ENCODE measurements around the gene SPRED2.
A peak's percentile ranks its signal among the peaks of the same experiment; 100 is the strongest.

Gene SPRED2

DNA sequence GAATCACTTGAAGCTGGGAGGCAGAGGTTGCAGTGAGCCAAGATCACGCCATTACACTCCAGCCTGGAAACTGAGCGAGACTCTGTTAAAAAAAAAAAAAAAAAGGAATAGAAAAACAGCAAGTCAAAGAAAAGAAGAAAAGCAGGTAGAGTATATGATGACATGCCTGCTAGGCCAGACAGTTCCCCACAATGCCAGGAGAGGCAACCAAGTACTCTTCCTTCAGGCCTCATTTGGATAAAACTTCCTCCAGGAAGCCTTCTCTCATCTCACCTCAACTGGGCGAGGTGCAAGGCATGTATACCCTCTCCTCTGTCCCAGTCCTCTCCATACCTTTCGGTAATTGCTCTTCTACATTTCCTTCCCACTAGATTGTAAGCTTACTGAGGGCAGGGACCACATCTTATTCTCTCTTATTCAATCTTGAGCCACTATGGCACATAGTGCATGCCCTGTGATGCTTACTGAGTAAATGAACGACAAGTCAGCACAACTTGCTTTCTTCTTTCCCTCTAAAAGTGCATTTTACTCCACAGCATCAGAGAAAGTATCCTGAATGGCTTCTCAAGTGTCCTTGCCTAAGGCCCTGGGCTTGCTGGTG, 10.1 kb upstream of the SPRED2 start:
- DNase-seq (ENCODE audit: low read depth), result no peak

DNA sequence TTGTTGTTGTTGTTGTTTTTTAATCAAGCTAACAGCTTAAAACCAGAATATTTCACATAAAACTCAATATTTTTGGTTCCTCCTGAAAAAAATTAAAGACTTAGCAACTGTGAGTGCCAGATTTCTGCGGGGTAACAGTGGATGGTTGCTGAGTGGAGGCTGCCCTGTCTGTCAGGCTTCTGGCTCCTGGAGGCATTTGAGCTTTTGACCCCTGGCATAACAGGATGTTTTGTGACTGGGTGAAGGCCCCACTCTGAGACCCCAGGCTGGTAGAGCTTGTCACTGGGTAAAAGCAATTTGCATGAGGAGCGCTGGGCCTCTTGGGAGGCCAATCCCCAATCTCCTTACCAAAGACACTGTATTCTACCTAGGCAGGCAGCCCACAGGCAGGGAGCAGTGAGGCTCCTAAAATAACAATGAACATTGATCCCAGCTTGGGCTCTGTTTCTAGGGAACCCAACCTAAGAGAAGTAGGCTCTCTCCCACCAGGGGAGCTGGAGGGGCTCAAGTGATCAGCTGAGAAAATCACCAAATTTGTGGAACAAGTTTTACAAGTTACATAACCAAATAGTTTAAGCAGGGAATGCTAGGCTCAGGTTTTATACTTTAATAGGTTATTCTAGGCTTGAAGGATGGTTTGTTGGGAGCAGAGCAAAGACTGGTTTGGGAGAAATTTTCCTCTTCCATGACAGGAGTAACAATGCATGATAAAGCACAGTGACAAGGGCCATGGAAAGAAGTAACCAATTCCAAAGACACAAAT, 5.9 kb upstream of the SPRED2 start:
- DNase-seq (ENCODE audit: low read depth), result no peak

DNA sequence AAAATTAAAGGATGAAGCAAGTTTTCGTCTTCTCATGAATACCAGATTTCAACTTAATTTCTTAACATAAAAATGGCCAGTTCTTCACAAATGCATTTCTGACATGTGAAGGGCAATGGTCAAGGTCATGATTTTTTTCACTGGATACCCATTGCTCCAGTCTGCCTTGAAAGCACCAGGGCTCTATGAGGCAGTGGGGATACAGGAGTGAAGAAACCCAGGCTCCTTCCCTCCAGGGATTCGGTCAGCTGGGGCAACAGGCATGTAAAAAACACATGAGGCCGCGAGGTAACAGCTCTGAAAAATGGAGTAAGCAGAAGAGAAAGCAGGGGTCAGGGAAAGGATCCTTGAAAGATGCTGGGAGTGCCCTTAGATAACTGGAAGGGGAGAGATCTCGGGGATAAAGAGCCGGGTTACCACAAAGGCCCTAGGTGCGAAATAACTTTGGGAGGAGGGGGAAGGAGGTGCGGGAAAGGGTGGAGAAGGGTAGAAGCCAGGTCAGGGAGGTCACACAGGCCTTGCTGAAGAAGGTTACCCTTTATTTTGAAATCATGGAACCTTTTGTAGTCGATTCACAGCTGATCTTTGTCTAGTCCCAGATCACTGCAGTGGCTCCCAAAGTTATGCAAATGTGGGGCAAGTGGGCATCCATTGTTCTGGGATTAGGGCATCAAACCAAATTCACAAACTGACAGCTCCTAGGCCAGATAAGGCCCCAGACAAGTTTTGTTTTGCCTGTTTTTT, 5.2 kb upstream of the SPRED2 start:
- DNase-seq (ENCODE audit: low read depth), result no peak

DNA sequence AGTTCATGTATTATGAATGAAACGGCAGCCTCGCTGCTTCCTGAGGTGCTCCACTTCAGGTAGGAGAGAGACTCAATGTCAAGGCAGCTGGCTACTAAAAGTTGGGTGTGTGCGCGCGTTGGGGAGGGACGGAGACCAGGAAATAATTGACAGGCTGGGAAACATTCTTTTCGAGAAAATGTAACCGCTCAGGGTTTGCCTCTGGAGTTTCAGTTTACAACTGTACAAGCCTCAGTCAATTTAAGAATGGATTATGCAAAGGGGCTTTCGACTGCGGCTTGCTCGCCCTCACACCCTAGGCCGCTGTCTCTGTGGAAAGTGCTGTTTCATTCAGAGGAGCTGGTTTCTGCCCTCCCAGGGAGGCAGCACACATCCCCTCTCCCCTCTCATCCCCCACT, 4.4 kb upstream of the SPRED2 start:
- no peak for DNase-seq (ENCODE audit: low read depth)

DNA sequence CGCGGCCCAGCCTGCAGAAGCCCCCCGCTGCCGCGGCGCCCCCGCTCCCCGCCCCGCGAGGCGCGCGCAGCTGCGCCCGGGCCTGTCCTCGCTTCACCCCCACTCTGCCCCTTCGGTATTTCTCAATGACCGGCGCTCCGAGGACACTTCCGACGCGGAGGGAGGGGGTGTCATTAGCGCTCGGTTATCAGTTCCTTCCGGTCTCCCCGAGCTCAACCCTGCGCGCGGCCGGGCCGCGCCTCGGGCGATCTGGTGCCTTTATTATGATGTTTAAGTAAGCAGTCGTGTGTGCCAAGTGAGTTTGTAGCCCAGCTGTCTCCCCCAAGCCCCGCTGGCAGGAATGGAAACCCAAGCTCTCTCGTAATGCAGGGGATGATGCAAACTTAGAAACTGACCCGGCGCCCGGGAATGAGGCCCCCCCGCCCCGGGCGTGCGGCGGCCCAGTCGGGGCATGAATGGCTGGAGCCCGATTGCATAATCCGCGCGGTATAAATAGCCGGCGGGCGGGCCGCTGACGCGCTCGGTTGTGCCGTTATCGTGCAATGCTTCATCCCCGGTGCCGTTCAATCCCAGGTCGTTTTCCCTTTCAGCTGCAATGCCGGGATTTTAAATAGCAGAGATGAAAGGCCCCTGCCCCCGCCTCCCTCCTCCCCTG, 3.9 kb upstream of the SPRED2 start:
- DNase-seq (ENCODE audit: low read depth), result peak; percentile 9

DNA sequence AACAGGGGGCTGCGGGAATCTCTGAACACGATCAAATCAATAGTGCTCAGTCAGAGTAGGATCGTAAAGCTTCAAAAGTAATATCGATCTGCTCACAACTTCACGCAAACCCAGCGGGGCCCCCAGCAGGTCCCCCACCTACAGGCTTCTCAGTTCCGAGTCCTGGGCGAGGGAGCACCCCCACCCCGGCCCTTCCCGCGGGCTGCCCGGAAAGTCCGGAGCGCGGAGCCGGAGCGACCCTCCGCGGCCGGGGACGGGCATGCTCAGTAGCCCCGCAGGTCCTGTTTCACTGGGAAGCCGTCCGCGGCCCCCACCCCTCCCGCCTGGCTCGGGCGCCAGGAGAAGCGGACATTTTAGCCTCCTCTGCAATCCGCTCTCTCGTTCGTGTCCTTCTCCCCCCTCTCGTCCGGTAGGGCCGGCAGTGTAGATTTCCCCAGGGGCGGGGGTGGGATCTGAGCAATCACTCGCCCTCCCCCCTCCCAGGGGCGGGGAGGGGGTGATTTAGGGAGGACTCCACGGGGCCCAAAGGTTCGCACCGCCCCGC, 3.3 kb upstream of the SPRED2 start:
- no peak for DNase-seq (ENCODE audit: low read depth)

DNA sequence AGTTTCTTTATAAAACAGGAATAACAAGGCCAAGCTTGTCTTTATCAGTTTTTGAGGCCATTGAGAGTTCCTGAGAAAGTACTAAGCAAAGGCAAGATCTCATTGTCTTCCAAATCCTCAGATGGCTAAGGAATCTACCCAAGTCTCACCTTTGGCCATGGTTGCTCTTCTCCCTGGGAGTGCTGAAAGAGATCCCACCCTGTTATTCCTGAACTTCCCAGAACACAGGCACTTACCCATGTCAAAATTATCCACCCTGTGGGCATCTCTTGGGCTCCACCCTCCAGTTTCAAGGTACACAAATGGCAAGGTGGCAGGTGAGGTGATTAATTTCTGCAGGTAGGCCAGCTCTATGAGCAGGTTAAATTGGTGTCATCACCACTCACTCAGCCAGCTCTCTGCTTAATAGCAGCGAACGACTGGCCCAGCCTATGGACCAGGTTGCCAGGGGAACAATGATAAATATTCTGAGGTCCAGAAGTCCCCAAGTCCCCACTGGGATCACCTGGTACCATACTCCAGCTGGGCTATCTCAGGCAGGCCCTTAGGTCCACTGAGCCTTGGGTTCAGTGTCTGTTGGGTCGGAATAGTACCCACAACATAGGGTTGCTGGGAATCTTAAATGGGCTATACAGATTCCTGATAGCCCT, 2.3 kb upstream of the SPRED2 start:
- DNase-seq (ENCODE audit: low read depth), result no peak

DNA sequence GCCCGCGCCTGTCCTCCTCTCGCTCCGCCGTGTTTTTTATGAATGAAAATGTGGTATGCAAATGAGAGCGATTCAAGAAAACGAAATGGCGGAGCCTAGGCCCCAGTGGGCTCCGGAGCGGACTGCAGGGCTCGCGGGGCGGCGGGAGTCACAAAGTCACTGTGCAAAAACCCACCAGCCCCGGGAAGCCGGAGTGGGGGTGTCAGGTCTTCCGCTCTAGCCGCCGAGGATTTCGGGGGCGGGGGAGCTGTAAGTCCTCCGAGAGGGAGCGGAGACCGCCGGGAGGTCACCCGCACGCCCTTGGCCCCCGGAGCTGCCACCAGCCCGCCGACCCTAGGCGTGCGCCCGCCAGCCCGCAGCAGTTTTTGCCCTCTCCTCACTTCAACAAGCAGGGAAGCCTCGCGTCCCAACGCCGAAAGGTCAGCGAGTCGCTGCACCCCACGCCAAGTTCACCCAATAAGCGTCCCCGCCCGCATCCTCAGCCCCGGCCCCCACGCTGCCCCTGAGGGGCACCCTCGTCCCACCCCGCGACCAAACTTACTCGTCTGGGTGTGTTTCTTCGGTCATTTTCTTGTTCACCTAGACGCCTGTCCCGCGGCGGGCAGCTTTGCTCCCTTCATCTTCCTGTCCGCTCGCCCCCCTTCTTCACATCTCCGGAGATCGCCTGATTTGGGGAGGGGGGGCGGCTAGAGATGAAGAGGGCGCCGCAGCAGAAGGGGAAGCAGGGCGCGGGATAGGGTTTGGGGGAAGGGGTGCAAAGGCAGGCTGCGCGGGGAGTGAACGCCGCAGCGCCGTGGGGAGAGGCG, 775 bp downstream of the SPRED2 start:
- peak; percentile 40 for DNase-seq (ENCODE audit: low read depth)

DNA sequence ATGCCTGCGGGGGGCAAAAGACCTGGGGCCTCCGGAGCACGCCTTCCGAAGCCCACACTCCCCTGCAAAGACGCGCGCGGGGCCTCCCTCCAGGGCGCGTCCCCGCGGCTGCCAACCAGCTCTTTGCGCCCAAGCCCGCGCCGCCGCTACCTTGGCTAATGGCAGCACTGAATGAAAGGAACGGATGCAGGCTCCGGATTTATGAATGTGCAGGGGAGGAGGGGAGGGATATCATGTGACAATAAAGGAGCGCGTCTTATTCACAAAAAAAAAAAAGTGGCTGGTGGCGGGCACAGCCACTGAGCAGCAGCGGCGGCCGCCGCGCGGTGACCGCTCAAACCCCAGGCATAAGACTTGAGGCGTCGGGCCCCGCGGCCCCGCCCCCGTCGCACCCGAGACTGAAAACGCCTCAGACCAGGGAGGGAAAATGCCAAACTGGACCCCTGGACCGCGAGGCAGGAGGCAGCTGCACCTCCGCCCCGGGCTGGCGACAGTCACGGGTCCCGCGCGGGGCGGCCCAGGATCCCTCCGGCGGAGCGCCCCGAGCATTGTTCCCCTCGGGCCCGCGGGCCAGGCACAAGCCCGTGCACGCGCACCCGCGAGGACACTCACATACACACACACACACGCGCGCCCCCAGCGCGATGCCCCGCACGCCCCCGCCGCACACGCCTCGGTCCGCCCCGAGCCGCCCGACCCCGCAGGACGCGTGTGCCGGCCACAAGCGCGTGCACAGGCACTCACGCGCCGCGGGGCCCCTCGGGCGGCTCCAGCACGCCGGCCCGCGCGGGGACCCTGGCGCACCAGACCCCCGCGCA, 1.6 kb downstream of the SPRED2 start:
- peak; percentile 53 for DNase-seq (ENCODE audit: low read depth)

DNA sequence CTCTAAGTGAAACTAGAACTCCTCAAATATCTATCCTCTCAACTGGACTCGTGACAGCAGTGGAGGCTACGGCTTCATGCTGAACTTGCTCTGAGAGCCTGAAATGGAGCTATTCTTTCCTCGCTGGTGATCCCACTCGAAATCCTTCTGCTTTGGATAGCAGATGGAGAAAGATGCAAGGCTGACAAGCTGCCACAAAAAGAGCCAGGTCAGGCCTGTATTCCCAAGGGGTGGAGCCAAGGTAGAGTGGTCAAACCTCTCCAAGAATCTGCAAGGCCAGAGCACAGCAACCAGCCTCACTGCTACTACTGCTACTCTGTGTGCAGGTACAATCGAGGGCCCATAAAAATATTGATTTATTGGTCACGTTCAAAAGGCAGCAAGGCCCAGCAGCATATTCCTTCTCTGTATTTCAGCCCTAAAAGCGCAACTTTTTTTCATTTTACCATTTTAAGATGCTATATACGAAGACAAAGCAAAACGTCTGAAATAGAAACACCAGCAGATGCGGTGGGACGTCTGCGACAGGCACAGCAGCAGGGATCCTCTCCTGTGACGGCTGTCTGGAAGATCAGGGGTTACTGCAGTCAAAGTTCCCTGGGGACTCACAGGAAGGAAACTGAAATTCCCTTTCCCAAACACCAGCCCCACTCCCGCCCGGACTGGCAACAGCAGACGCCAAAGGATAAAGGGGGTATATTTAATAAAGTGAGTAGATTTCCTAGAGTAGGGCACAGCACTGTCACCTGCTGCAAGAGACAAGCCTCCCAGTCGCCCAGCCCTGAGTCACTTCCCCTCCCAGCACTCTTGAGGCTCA, 2.4 kb downstream of the SPRED2 start:
- DNase-seq (ENCODE audit: low read depth), result no peak

DNA sequence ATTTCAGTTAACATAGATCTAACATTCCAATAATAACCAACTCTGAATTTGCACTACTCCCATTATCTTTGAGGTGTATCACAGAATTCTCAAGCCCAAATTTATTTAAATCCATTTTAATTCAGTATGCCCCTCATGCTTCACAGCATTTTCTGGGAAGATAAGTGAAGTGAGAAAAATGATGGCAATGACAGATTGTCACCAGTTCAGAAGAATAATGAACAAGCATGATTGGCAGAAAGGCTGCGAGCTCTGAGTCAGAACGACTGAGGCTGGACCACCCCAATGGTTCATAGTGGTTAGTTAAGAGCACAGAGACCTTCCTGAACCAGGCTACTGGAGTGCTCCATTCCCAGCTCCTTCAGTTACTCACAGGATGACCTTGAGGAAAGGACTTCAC, 4.9 kb downstream of the SPRED2 start:
- DNase-seq (ENCODE audit: low read depth), result no peak

DNA sequence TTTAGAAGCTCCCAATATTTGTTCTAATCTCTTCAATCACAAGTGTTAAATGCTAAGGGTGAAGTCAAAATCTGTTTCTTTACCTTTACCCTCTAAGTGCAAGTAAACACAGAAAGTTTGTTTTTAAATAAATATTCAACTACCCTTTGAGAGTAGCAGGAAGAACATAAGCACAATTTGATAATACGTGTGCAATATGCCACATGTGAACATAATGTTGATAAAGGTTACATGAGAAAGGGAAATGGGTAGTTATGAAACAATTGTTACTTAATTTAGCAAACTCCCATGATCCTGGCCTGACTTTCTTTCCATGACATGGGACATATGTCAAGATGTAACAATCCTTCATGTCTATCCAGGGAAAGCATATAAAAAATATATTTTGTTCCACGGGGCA, 7.1 kb downstream of the SPRED2 start:
- no peak for DNase-seq (ENCODE audit: low read depth)

DNA sequence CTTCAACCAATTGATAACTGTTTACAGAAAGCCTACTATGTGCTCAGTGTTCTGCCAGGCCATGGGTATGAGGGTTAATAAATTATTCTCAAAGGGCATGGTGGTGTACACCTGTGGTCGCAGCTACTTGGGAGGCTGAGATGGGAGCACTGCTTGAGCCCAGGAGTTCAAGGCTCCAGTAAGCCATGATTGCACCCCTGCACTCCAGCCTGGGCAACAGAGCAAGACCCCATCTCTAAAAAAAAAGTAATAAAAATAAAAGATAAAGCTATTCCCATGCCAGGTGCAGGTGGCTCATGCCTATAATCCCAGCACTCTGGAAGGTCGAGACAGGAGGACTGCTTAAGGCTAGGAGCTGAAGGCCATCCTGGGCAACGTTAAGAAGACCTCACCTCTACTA, 8.0 kb downstream of the SPRED2 start:
- DNase-seq (ENCODE audit: low read depth), result no peak

DNA sequence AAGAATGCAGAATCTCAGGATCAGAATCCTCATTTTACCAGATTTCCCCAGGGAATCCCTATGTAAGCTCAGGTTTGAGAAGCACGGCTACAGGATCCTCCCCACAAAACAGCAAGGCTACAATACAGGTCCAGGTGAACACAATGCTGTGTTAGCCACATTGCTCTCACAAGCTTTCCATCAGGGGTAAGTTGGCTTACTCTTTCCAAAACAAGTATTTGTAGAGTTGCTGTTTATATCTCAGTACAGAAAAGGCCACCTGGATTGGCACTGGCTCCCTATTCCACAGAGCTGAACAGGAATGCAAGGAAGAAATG, 11.0 kb downstream of the SPRED2 start:
- no peak for DNase-seq (ENCODE audit: low read depth)

DNA sequence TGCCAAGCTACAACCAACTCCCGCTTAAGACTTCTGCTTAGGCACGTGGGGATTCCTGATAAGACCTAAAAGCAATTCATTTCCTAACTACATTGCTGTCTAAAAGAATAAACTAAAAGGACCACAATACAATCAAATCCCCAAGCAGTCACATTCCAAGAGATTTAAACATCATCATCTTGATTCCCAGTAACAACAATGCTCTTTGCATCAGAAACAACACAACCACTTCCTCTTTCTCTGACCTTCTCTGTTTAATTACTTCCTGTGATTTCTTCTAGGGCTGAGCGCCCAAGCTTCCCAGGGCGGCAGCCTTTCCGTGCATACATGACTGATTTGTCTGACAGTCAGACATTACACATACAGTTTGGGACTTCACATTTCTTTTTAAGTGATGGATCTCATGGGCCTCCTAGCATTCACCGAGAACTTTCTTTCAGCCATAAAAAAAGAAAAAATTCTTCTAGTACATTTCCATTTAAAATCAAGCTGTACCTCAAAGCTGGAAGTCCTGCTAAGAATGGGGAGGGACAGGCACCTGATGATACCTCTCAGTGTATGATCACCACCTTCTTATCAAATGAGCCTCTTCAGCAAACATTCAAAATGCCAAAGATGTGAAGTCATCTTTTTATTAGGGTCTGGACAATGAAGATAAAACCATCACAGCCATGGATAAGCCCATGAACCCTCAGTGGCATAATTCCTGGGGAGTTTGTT, 11.5 kb downstream of the SPRED2 start:
- no peak for DNase-seq (ENCODE audit: low read depth)

DNA sequence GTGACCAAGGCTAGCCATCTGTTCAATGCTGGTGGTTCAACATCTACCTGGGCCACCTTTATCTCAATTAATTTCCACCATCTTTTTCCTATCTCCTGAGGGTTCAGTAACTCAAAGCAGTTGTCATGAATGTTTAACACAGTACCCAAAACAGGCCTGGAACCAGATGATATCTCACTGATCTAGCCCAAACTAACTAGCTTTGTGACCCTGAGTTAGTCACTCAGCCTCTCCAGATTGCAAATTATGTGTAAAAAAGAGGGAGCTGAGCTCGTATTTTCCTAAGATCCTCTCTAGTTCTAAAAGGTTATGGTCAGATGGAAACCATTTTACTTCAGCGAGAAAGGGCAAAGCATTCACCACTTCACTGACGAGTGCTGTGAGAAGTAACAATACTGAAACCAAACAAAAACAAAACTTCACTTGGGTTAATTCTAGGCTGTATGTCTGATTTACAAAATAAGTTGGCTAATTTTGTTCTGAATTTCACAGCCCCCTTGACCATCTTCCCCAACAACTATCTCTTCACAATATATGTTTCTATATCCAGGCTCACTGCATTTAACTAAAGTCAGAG, 14.8 kb downstream of the SPRED2 start:
- no peak for DNase-seq (ENCODE audit: low read depth)

DNA sequence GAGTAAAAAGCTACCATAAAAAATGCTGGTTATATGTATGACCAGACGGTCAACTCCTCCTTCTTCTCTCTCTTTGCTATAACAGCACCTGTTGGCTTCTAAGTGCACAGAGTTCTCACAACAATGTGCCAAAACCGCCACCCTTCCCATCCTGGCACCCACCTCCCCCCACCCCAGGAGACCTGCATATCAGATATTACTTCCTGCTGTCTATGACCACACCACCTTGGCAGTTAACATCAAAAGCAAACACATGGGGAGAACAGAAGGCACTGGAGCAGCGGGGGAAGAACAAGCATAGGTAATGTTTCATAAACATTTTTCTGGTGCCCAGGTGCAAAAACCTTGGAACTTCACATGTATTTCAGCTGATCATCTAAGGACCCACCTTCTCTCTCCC, 15.5 kb downstream of the SPRED2 start:
- no peak for DNase-seq (ENCODE audit: low read depth)

DNA sequence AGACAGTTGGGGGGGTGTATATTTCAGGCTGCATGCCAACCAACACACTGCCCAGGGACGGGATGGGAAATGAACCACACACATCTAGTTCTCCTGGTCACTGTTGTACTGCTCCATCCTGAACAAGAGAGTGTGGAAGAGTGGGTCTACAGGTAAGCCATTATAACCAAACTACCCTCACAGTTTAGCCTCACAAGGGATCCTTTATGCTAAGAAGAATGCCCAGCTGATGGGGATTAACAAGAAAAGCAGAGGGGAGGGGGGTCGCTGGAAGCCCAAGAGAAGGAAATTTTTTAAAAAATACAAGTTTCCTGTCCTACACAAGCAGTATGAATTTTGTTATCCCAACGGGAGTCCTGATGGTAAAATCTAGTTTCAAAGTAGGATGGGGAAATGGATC, 16.1 kb downstream of the SPRED2 start:
- no peak for DNase-seq (ENCODE audit: low read depth)

DNA sequence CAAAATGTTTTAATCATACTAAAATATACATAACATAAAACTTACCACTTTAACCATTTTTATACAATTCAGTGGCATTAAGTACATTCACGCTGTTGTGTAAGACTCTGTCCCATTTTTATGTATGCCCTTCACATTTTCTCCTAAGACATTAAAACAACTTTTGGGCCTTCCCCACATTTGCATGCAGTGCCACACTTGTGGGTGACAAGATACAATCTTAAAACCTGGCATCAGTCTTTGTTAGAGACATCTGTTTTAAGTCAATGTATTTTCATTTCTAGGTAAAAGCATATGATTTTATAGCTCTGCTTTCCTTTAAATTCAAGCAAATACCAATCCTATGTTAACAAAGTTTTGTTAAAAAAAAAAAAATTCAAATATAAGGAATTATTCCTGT, 17.3 kb downstream of the SPRED2 start:
- DNase-seq (ENCODE audit: low read depth), result no peak

Data from T-helper 22 cell (primary cell).